ENCODE results near the gene SAFB2.

SAFB2 gene

GRCh38 chr19:5622465-5623396 is at the start of gene SAFB2, which contains the start of gene SAFB:
SAFB2 (minus strand) TSS chr19:5622776; CDS start chr19:5622715, 61 bp downstream.
SAFB (plus strand) TSS chr19:5623083; CDS start chr19:5623206, 123 bp downstream.
- DNase-seq: peak; percentile 99

- no peak for DNase-seq
These were observed 49.0 kb upstream of the SAFB2 start for GRCh38 chr19:5671600-5671999.

GRCh38 chr19:5669212-5669611 is 46.6 kb upstream of the SAFB2 start:
- no peak for DNase-seq

GRCh38 chr19:5667751-5668271 is 45.2 kb upstream of the SAFB2 start:
- DNase-seq: no peak

GRCh38 chr19:5666921-5667610 is 44.5 kb upstream of the SAFB2 start:
- DNase-seq: no peak

- no peak for DNase-seq
These were observed 43.4 kb upstream of the SAFB2 start for GRCh38 chr19:5665781-5666513.

- DNase-seq: no peak
These were observed 41.9 kb upstream of the SAFB2 start for GRCh38 chr19:5664515-5664914.

- DNase-seq: no peak
These were observed 41.3 kb upstream of the SAFB2 start for GRCh38 chr19:5663904-5664303.

GRCh38 chr19:5661483-5661882 is 38.9 kb upstream of the SAFB2 start:
- no peak for DNase-seq

- DNase-seq: no peak
These were observed 32.8 kb upstream of the SAFB2 start for GRCh38 chr19:5655412-5655811.

GRCh38 chr19:5654931-5655330 is 32.4 kb upstream of the SAFB2 start:
- DNase-seq: no peak

GRCh38 chr19:5652261-5652660 is 29.7 kb upstream of the SAFB2 start:
- no peak for DNase-seq

GRCh38 chr19:5651361-5651760 is 28.8 kb upstream of the SAFB2 start:
- no peak for DNase-seq

GRCh38 chr19:5648464-5648863 is 25.9 kb upstream of the SAFB2 start:
- no peak for DNase-seq

GRCh38 chr19:5646703-5647102 is 24.1 kb upstream of the SAFB2 start:
- no peak for DNase-seq

GRCh38 chr19:5645409-5645808 is 22.8 kb upstream of the SAFB2 start:
- no peak for DNase-seq

- DNase-seq: no peak
These were observed 21.5 kb upstream of the SAFB2 start for GRCh38 chr19:5644037-5644436.

GRCh38 chr19:5643060-5643459 is 20.5 kb upstream of the SAFB2 start:
- no peak for DNase-seq

GRCh38 chr19:5642204-5642603 is 19.6 kb upstream of the SAFB2 start:
- no peak for DNase-seq

- no peak for DNase-seq
These were observed 18.6 kb upstream of the SAFB2 start for GRCh38 chr19:5641171-5641570.

GRCh38 chr19:5637971-5638370 is 15.4 kb upstream of the SAFB2 start:
- DNase-seq: no peak

- no peak for DNase-seq
These were observed 12.9 kb upstream of the SAFB2 start for GRCh38 chr19:5635427-5635826.

- no peak for DNase-seq
These were observed 10.1 kb upstream of the SAFB2 start for GRCh38 chr19:5632657-5633056.
